Measurements from ENCODE around the gene GRIA3. TPM values are rescaled to one million over a fixed set of nuclear protein-coding genes. Genes with fewer than 3 reads are reported as not detected.

GRIA3 gene
- total RNA-seq, 1 experiment from 2014 or later = not detected

- no peak for DNase-seq (ENCODE audit: low spot score)
These were observed 9.0 kb downstream of the GRIA3 start for GRCh38 chrX:123193101-123193500.

- no peak for DNase-seq (ENCODE audit: low spot score)
These were observed 15.3 kb downstream of the GRIA3 start for GRCh38 chrX:123199338-123199737.

- no peak for DNase-seq (ENCODE audit: low spot score)
These were observed 17.6 kb downstream of the GRIA3 start for GRCh38 chrX:123201720-123202119.

- no peak for DNase-seq (ENCODE audit: low spot score)
These were observed 18.4 kb downstream of the GRIA3 start for GRCh38 chrX:123202523-123202922.

GRCh38 chrX:123203772-123204171 is 19.7 kb downstream of the GRIA3 start:
- DNase-seq (ENCODE audit: low spot score) = no peak

GRCh38 chrX:123206176-123206575 is 22.1 kb downstream of the GRIA3 start:
- no peak for DNase-seq (ENCODE audit: low spot score)

- DNase-seq (ENCODE audit: low spot score) = no peak
These were observed 26.2 kb downstream of the GRIA3 start for GRCh38 chrX:123210252-123210651.

GRCh38 chrX:123215397-123216089 is 31.5 kb downstream of the GRIA3 start:
- no peak for DNase-seq (ENCODE audit: low spot score)

GRCh38 chrX:123217077-123217476 is 33.0 kb downstream of the GRIA3 start:
- no peak for DNase-seq (ENCODE audit: low spot score)

GRCh38 chrX:123217728-123218127 is 33.6 kb downstream of the GRIA3 start:
- no peak for DNase-seq (ENCODE audit: low spot score)

GRCh38 chrX:123219916-123220315 is 35.8 kb downstream of the GRIA3 start:
- no peak for DNase-seq (ENCODE audit: low spot score)

GRCh38 chrX:123222920-123223319 is 38.8 kb downstream of the GRIA3 start:
- no peak for DNase-seq (ENCODE audit: low spot score)

GRCh38 chrX:123223409-123223808 is 39.3 kb downstream of the GRIA3 start:
- DNase-seq (ENCODE audit: low spot score) = no peak

- no peak for DNase-seq (ENCODE audit: low spot score)
These were observed 39.8 kb downstream of the GRIA3 start for GRCh38 chrX:123223859-123224258.

- no peak for DNase-seq (ENCODE audit: low spot score)
These were observed 46.7 kb downstream of the GRIA3 start for GRCh38 chrX:123230798-123231197.

GRCh38 chrX:123236859-123237258 is 52.8 kb downstream of the GRIA3 start:
- no peak for DNase-seq (ENCODE audit: low spot score)

GRCh38 chrX:123237271-123237670 is 53.2 kb downstream of the GRIA3 start:
- DNase-seq (ENCODE audit: low spot score) = no peak

- no peak for DNase-seq (ENCODE audit: low spot score)
These were observed 70.4 kb downstream of the GRIA3 start for GRCh38 chrX:123254457-123254856.

GRCh38 chrX:123256378-123256777 is 72.3 kb downstream of the GRIA3 start:
- no peak for DNase-seq (ENCODE audit: low spot score)

GRCh38 chrX:123260920-123261418 is 76.9 kb downstream of the GRIA3 start:
- DNase-seq (ENCODE audit: low spot score) = no peak

GRCh38 chrX:123263270-123263669 is 79.2 kb downstream of the GRIA3 start:
- no peak for DNase-seq (ENCODE audit: low spot score)

GRCh38 chrX:123263747-123264146 is 79.7 kb downstream of the GRIA3 start:
- no peak for DNase-seq (ENCODE audit: low spot score)

- no peak for DNase-seq (ENCODE audit: low spot score)
These were observed 83.1 kb downstream of the GRIA3 start for GRCh38 chrX:123267220-123267619.

- DNase-seq (ENCODE audit: low spot score) = no peak
These were observed 87.8 kb downstream of the GRIA3 start for GRCh38 chrX:123271902-123272301.
